ENCODE results near the gene CBX2. TPM values are rescaled to one million over a fixed set of nuclear protein-coding genes. Genes with fewer than 3 reads are reported as not detected.
"Not testable (repeated sequence)": the region's sequence is repeated elsewhere in the genome, so short reads cannot be mapped to it uniquely, and the experiment has no call there.

Gene CBX2
- total RNA-seq, 1 donor from 2014 or later, result 2.6 TPM

GRCh38 chr17:79765708-79766107 lies 12.2 kb upstream of the CBX2 start:
- H3K36me3 ChIP-seq, result no peaks in the 10 kb centered on the region
- no peaks in the 10 kb centered on the region for H3K9me3 ChIP-seq (replicated peaks)
- H3K27me3 ChIP-seq (ENCODE audit: low read depth), result peaks cover 49% of the 10 kb centered on the region
- TF ChIP-seq CTCF (IDR thresholded peaks at IDR 0.05; ENCODE audit: borderline replicate concordance), result no peak
- H3K4me3 ChIP-seq, result no peak overlapping the region
- H3K4me1 ChIP-seq, result no peaks in the 10 kb centered on the region
- H3K27ac ChIP-seq (replicated peaks), result no peak overlapping the region
- no peak for DNase-seq
- intact Hi-C loops (cut with micrococcal nuclease), result no loop called here

GRCh38 chr17:79769570-79770506 lies 8.1 kb upstream of the CBX2 start:
- no peaks in the 10 kb centered on the region for H3K9me3 ChIP-seq (replicated peaks)
- no peaks in the 10 kb centered on the region for H3K36me3 ChIP-seq
- H3K4me3 ChIP-seq, result no peak overlapping the region
- no peak for TF ChIP-seq CTCF (IDR thresholded peaks at IDR 0.05; ENCODE audit: borderline replicate concordance)
- no peak for DNase-seq
- H3K4me1 ChIP-seq, result no peaks in the 10 kb centered on the region
- intact Hi-C loops (cut with micrococcal nuclease), result no loop called here
- H3K27ac ChIP-seq (replicated peaks), result no peak overlapping the region
- H3K27me3 ChIP-seq (ENCODE audit: low read depth), result peaks cover 74% of the 10 kb centered on the region

- H3K9me3 ChIP-seq (replicated peaks), result no peaks in the 10 kb centered on the region
- H3K4me1 ChIP-seq, result peaks cover under 1% of the 10 kb centered on the region
- intact Hi-C loops (cut with micrococcal nuclease), result no loop called here
- H3K27ac ChIP-seq (replicated peaks), result no peak overlapping the region
- no peaks in the 10 kb centered on the region for H3K36me3 ChIP-seq
- no peak for TF ChIP-seq CTCF (IDR thresholded peaks at IDR 0.05; ENCODE audit: borderline replicate concordance)
- no peak overlapping the region for H3K4me3 ChIP-seq
- H3K27me3 ChIP-seq (ENCODE audit: low read depth), result peaks cover 77% of the 10 kb centered on the region
- no peak for DNase-seq
Observed at GRCh38 chr17:79771276-79771675, 6.7 kb upstream of the CBX2 start.

GRCh38 chr17:79772726-79773125 lies 5.2 kb upstream of the CBX2 start:
- peaks cover 13% of the 10 kb centered on the region for H3K4me1 ChIP-seq
- not testable (repeated sequence) for DNase-seq

GRCh38 chr17:79774561-79774975 lies 3.4 kb upstream of the CBX2 start:
- H3K27ac ChIP-seq (replicated peaks), result no peak overlapping the region
- peaks cover 89% of the 10 kb centered on the region for H3K27me3 ChIP-seq (ENCODE audit: low read depth)
- H3K9me3 ChIP-seq (replicated peaks), result no peaks in the 10 kb centered on the region
- H3K4me1 ChIP-seq, result peaks cover 29% of the 10 kb centered on the region
- H3K4me3 ChIP-seq, result no peak overlapping the region
- no peak for TF ChIP-seq CTCF (IDR thresholded peaks at IDR 0.05; ENCODE audit: borderline replicate concordance)
- intact Hi-C loops (cut with micrococcal nuclease), result no loop called here
- H3K36me3 ChIP-seq, result no peaks in the 10 kb centered on the region
- DNase-seq, result no peak

More at GRCh38 chr17:79772726-79773125, 5.2 kb upstream of the CBX2 start:
- H3K36me3 ChIP-seq; intact Hi-C loops (cut with micrococcal nuclease); H3K9me3 ChIP-seq (replicated peaks); H3K27ac ChIP-seq (replicated peaks); H3K4me3 ChIP-seq: not testable (repeated sequence)
- H3K27me3 ChIP-seq (ENCODE audit: low read depth), result peaks cover 85% of the 10 kb centered on the region

GRCh38 chr17:79775632-79776031 lies 2.3 kb upstream of the CBX2 start:
- H3K27me3 ChIP-seq (ENCODE audit: low read depth), result peaks cover 81% of the 10 kb centered on the region
- intact Hi-C loops (cut with micrococcal nuclease), result no loop called here
- no peak for DNase-seq

More at GRCh38 chr17:79775632-79776031, 2.3 kb upstream of the CBX2 start:
- Histone ChIP-seq H3K9me3 (replicated peaks) (no peaks in the 10 kb centered on the region), H3K4me1 (peaks cover 29% of the 10 kb centered on the region), H3K27ac (replicated peaks) (no peak overlapping the region), H3K36me3 (no peaks in the 10 kb centered on the region), H3K4me3 (no peak overlapping the region)
- TF ChIP-seq CTCF (IDR thresholded peaks at IDR 0.05; ENCODE audit: borderline replicate concordance), result no peak

All from left ventricle myocardium inferior (tissue), 1 donor.